ENCODE results near the gene CDIPT. TPM values are rescaled to one million over a fixed set of nuclear protein-coding genes. Genes with fewer than 3 reads are reported as not detected.
A peak's percentile ranks its signal among the peaks of the same experiment; 100 is the strongest.

CDIPT gene
- total and polyA plus RNA-seq, 2 of the 13 experiments (the other 11 are each of a cell fraction or from before 2014, with no cell fraction given) = 54.9 to 97.5 TPM

DNA sequence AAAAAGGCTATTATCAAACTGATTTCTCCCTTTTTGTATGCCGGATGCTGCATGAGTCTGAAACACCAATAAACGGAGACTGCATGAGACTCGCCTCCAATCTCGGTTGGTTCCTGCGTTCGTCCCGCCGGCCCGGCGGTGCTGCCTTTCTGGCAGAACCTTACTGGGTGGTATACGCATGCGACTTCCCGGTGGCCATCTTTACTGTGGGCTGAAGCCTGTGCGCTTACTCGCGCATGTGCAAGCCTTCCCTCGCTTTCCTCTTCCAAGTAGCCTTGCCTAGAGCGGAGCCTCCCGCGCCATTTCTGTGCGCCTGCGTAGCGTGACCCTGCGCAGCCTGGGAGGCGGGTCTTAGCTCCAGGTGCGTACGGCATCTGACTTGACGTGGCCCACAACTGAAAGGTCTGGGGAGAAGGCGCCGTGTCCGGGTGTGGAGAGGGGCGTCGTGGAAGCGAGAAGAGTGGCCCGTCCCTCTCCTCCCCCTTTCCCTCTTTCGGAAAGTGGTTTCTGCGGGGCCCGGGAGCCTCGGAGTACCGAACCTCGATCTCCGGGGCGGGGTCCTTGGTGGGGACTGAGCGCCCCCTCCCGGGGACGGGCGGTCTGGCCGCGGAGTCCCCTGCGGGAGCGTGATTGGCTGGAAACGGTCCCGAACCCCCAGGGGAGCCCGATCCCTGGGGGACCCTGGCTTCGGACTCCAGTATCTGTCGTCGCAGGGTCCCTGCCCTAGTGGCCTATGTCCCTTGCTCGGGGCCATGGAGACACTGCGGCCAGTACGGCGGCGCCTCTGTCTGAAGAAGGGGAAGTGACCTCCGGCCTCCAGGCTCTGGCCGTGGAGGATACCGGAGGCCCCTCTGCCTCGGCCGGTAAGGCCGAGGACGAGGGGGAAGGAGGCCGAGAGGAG is 47.0 kb downstream of the CDIPT start, which contains the start of gene PAGR1 (continued):
- TF ChIP-seq LRRFIP1 (CRISPR knock-in tag; conservative IDR thresholded peaks at IDR 0.05) = no peak
- TF ChIP-seq HIVEP1 (CRISPR knock-in tag; IDR thresholded peaks at IDR 0.05) = peak; percentile 90
- peak; percentile 59 for TF ChIP-seq TAF15 (IDR thresholded peaks at IDR 0.05; ENCODE audit: low read depth, low read length, poor library complexity, severe bottlenecking)
- TF ChIP-seq, protein P1, sequence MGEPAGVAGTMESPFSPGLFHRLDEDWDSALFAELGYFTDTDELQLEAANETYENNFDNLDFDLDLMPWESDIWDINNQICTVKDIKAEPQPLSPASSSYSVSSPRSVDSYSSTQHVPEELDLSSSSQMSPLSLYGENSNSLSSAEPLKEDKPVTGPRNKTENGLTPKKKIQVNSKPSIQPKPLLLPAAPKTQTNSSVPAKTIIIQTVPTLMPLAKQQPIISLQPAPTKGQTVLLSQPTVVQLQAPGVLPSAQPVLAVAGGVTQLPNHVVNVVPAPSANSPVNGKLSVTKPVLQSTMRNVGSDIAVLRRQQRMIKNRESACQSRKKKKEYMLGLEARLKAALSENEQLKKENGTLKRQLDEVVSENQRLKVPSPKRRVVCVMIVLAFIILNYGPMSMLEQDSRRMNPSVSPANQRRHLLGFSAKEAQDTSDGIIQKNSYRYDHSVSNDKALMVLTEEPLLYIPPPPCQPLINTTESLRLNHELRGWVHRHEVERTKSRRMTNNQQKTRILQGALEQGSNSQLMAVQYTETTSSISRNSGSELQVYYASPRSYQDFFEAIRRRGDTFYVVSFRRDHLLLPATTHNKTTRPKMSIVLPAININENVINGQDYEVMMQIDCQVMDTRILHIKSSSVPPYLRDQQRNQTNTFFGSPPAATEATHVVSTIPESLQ (CRISPR knock-in tag; conservative IDR thresholded peaks at IDR 0.05) = peak; percentile 32; the same call in 1 of the 2 replicates
- TF ChIP-seq NFIC (IDR thresholded peaks at IDR 0.05; ENCODE audit: low read length) = no peak
- TF ChIP-seq ARID2 (CRISPR knock-in tag; IDR thresholded peaks at IDR 0.05; ENCODE audit: borderline replicate concordance) = no peak
- TF ChIP-seq PAWR (CRISPR knock-in tag; IDR thresholded peaks at IDR 0.05; ENCODE audit: borderline replicate concordance) = peak; percentile 97; the same call in 1 of the 2 replicates
- TF ChIP-seq GZF1 (CRISPR knock-in tag; IDR thresholded peaks at IDR 0.05) = peak; percentile 71; the same call in 1 of the 2 replicates
- TF ChIP-seq, protein P2, sequence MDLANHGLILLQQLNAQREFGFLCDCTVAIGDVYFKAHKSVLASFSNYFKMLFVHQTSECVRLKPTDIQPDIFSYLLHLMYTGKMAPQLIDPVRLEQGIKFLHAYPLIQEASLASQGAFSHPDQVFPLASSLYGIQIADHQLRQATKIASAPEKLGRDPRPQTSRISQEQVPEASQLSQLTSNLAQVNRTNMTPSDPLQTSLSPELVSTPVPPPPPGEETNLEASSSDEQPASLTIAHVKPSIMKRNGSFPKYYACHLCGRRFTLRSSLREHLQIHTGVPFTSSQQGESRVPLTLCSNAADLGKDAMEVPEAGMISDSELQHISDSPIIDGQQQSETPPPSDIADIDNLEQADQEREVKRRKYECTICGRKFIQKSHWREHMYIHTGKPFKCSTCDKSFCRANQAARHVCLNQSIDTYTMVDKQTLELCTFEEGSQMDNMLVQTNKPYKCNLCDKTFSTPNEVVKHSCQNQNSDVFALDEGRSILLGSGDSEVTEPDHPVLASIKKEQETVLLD (CRISPR knock-in tag; IDR thresholded peaks at IDR 0.05; ENCODE audit: low read depth) = peak; percentile 72
- peak; percentile 72; the same call in 1 of the 2 replicates for TF ChIP-seq ZNF383 (CRISPR knock-in tag; IDR thresholded peaks at IDR 0.05; ENCODE audit: borderline replicate concordance)
- peak; percentile 71; the same call in 1 of the 2 replicates for TF ChIP-seq ZNF543 (CRISPR knock-in tag; IDR thresholded peaks at IDR 0.05)
- peak; percentile 90; the same call in 1 of the 2 replicates for TF ChIP-seq ZNF350 (CRISPR knock-in tag; IDR thresholded peaks at IDR 0.05; ENCODE audit: borderline replicate concordance, low read depth)
- no peak for TF ChIP-seq PRDM15 (CRISPR knock-in tag; IDR thresholded peaks at IDR 0.05)
- TF ChIP-seq HNRNPL (IDR thresholded peaks at IDR 0.05; ENCODE audit: low read depth, low read length) = no peak
- TF ChIP-seq YEATS4 (CRISPR knock-in tag; IDR thresholded peaks at IDR 0.05; ENCODE audit: borderline replicate concordance) = 0 out of 2 replicates have a peak, but pooled peaks have one; percentile 79
- no peak; the same call in 1 of the 2 replicates for TF ChIP-seq RFXANK (CRISPR knock-in tag; IDR thresholded peaks at IDR 0.05)
- no peak for TF ChIP-seq ZNF550 (CRISPR knock-in tag; IDR thresholded peaks at IDR 0.05; ENCODE audit: borderline replicate concordance)
- no peak for TF ChIP-seq HNRNPUL1 (IDR thresholded peaks at IDR 0.05; ENCODE audit: low read depth, low read length)
- TF ChIP-seq ISX (CRISPR knock-in tag; conservative IDR thresholded peaks at IDR 0.05) = no peak
